Measurements from ENCODE around the gene RAG2.

DNA sequence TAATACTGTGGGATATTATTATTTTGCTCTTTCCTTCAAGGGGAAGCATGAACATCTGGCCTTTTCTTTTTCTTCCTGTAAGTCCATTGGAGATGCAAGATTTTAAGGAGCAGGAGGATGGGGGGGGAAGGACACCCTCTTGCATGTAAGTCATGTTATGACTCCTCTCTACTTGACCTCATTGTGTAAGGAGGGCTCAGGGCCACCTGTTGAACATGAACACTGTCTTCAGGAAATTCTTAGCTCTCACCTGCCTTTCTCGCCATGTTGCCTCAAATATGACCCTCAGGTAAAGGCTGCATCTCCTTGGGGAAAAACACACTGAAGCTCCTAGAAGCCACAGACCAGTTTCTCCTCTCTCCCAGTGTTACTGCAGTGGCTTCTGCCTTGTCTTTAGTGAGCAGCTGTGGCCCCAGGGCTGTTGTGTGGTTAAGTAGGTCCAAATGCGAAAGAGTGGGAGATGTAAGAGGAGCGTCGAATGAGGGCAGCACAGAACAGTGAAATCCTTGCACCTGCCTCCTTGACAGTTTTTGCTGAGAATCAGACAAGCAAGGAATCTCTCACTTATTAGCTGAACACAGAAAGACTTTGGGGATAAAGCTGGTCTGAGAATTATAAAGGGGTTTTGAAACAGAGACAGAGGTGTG lies 31.5 kb downstream of the RAG2 start:
- no peak for TF ChIP-seq CTCF (IDR thresholded peaks at IDR 0.05)
- TF ChIP-seq POLR2AphosphoS5 (IDR thresholded peaks at IDR 0.05): no peak
- no peak for TF ChIP-seq POLR2A (IDR thresholded peaks at IDR 0.05)
- TF ChIP-seq EP300 (IDR thresholded peaks at IDR 0.05): no peak

All from stomach (tissue), 4 donors.